GM13976 (cell line): ENCODE results near the gene FPR2.

Source experiments
- DNase-seq: peaks from one replicate; pipeline ENCODE4 v3.0.0; 2012; ENCODE audit warnings: low spot score
- CTCF ChIP-seq: IDR thresholded peaks from 2 replicates; pipeline ENCODE4 v1.5.1; 2012; ENCODE audit warnings: borderline replicate concordance, mild to moderate bottlenecking; ENCODE audit not compliant: insufficient read depth; ENCODE audit errors: extremely low read depth, missing control alignments, control extremely low read depth
- in situ Hi-C: fragments of 300-500 bp; cut with MboI; formaldehyde crosslinking; loops from one replicate; pipeline ENCODE4 v1.12.0; 2022; ENCODE audit warnings: low sequenced_read_pairs, mixed read lengths, inconsistent platforms; ENCODE audit not compliant: unreplicated experiment

Gene FPR2

GRCh38 chr19:51820011-51820410 is 59.0 kb downstream of the FPR2 start:
- in situ Hi-C loops = no loop called here
- DNase-seq = no peak

More at GRCh38 chr19:51820011-51820410, 59.0 kb downstream of the FPR2 start:
- no peak for TF ChIP-seq CTCF
